H1 (cell line): ENCODE data around the gene LTBP3. TPM values are rescaled to one million over a fixed set of nuclear protein-coding genes. Genes with fewer than 3 reads are reported as not detected.

Source experiments
- CTCF ChIA-PET: fragments of 300-600 bp; sonication (Branson Sonifier 250); formaldehyde crosslinking; loops from one replicate; lab custom pipeline; 2021; ENCODE audit not compliant: partially characterized antibody; lab: Charles Lee
- POLR2A ChIA-PET: fragments of 300-600 bp; sonication (Branson Sonifier 250); formaldehyde crosslinking; loops from one replicate; lab custom pipeline; 2021; ENCODE audit warnings: inconsistent platforms; ENCODE audit not compliant: partially characterized antibody; lab: Charles Lee
- DNase-seq, 2 experiments: peaks; one replicate each; pipeline versions ENCODE4 v3.0.0 to v3.0.0-alpha.2; 2010 to 2022; ENCODE audit warnings: low spot score in 2 of 2, low read depth in 1 of 2, mixed read lengths in 1 of 2
- FAIRE-seq: peaks from 2 replicates; lab custom pipeline; 2011; peaks lifted over from hg19 to GRCh38; lab: Jason Lieb, UNC
- H2AFZ ChIP-seq: 2 replicates; pipeline ENCODE4 v1.8.1; 2012; ENCODE audit warnings: low read length, inconsistent platforms
- H2AK5ac ChIP-seq: 2 replicates; pipeline ENCODE4 v1.6.1; 2013; ENCODE audit warnings: low read depth, low read length
- H2BK120ac ChIP-seq: replicated peaks from 2 replicates; pipeline ENCODE3; 2013; ENCODE audit warnings: low read depth, low read length, inconsistent platforms
- H2BK12ac ChIP-seq: 2 replicates; pipeline ENCODE4 v1.6.1; 2013; ENCODE audit warnings: low read depth, low read length
- H2BK15ac ChIP-seq: 2 replicates; pipeline ENCODE4 v1.6.1; 2013; ENCODE audit warnings: low read length
- H2BK20ac ChIP-seq: 2 replicates; pipeline ENCODE4 v1.6.1; 2013; ENCODE audit warnings: low read length
- H2BK5ac ChIP-seq: 2 replicates; pipeline ENCODE4 v1.6.1; 2013; ENCODE audit warnings: low read depth, low read length
- H3K14ac ChIP-seq: 2 replicates; pipeline ENCODE4 v1.6.1; 2013; ENCODE audit warnings: inconsistent platforms; ENCODE audit not compliant: insufficient read length
- H3K18ac ChIP-seq: 2 replicates; pipeline ENCODE4 v1.6.1; 2013; ENCODE audit warnings: low read length; ENCODE audit errors: extremely low read depth
- H3K23ac ChIP-seq: 2 replicates; pipeline ENCODE4 v1.6.1; 2013; ENCODE audit warnings: inconsistent platforms; ENCODE audit not compliant: insufficient read length
- H3K23me2 ChIP-seq: 2 replicates; pipeline ENCODE4 v1.6.1; 2013; ENCODE audit warnings: low read depth, low read length
- H3K27ac ChIP-seq: 2 replicates; pipeline ENCODE4 v1.6.1; 2011; ENCODE audit warnings: low read depth, low read length, inconsistent platforms
- H3K27me3 ChIP-seq, 4 experiments: replicated peaks in 1 of 4; 1 replicate in 1 of 4; 2 replicates in 3 of 4; pipeline versions ENCODE4 v1.6.1 to v1.8.1; 2011 to 2013; ENCODE audit warnings: low read length in 3 of 4, mild to moderate bottlenecking in 3 of 4, inconsistent platforms in 2 of 4, mixed read lengths in 2 of 4, moderate library complexity in 1 of 4; ENCODE audit not compliant: control insufficient read depth in 3 of 4, insufficient read depth in 3 of 4; ENCODE audit errors: extremely low read depth in 1 of 4
- H3K36me3 ChIP-seq, 4 experiments: 2 replicates each; pipeline versions ENCODE4 v1.6.1 to v1.8.1; 2011 to 2013; ENCODE audit warnings: mild to moderate bottlenecking in 4 of 4, low read length in 3 of 4, moderate library complexity in 2 of 4, control low read depth in 1 of 4, inconsistent platforms in 1 of 4; ENCODE audit not compliant: insufficient read depth in 4 of 4, control insufficient read depth in 2 of 4
- H3K4ac ChIP-seq: replicated peaks from 2 replicates; pipeline ENCODE3; 2013; ENCODE audit warnings: low read length, low read depth, mixed read lengths, inconsistent platforms; ENCODE audit not compliant: insufficient read length
- H3K4me1 ChIP-seq, 4 experiments: replicated peaks in 1 of 4; 1 replicate in 1 of 4; 2 replicates in 3 of 4; pipeline versions ENCODE4 v1.6.1 to v1.8.1; 2011 to 2013; ENCODE audit warnings: low read length in 3 of 4, inconsistent platforms in 2 of 4, mixed read lengths in 1 of 4; ENCODE audit not compliant: insufficient read depth in 4 of 4, control insufficient read depth in 3 of 4
- H3K4me2 ChIP-seq, 2 experiments: 2 replicates each; pipeline versions ENCODE4 v1.6.1 to v1.8.1; 2011 to 2013; ENCODE audit warnings: low read depth in 2 of 2, low read length in 2 of 2, control low read depth in 1 of 2, inconsistent platforms in 1 of 2, mild to moderate bottlenecking in 1 of 2; ENCODE audit not compliant: insufficient read depth in 1 of 2
- H3K4me3 ChIP-seq, 4 experiments: fragments of 200-600, 300-600 bp in 1 of 4; sonication (generic), shearing (Covaris generic), sonication (Bioruptor Twin) in 1 of 4; 2 replicates each; pipeline versions ENCODE4 v1.5.1 to v1.8.1; 2011 to 2016; ENCODE audit warnings: low read length in 4 of 4, low read depth in 3 of 4, control low read depth in 2 of 4, inconsistent platforms in 2 of 4, mild to moderate bottlenecking in 2 of 4, mixed read lengths in 1 of 4, moderate library complexity in 1 of 4; ENCODE audit not compliant: insufficient read depth in 2 of 4; ENCODE audit errors: extremely low read depth in 1 of 4
- H3K56ac ChIP-seq: replicated peaks from 2 replicates; pipeline ENCODE3; 2013; ENCODE audit warnings: low read depth, mild to moderate bottlenecking, mixed read lengths, low read length, inconsistent platforms; ENCODE audit not compliant: insufficient read length
- H3K79me1 ChIP-seq: 2 replicates; pipeline ENCODE4 v1.6.1; 2013; ENCODE audit warnings: low read depth, low read length, control low read depth
- H3K79me2 ChIP-seq, 2 experiments: 2 replicates each; pipeline versions ENCODE4 v1.6.1 to v1.8.1; 2012 to 2013; ENCODE audit warnings: low read length in 2 of 2, mild to moderate bottlenecking in 2 of 2, inconsistent platforms in 1 of 2; ENCODE audit not compliant: insufficient read depth in 2 of 2, control insufficient read depth in 1 of 2
- H3K9ac ChIP-seq, 4 experiments: replicated peaks in 1 of 4; 1 replicate in 1 of 4; 2 replicates in 3 of 4; pipeline versions ENCODE4 v1.6.1 to v1.8.1; 2011 to 2013; ENCODE audit warnings: low read depth in 3 of 4, low read length in 3 of 4, control low read depth in 2 of 4, mild to moderate bottlenecking in 2 of 4, moderate library complexity in 2 of 4, inconsistent platforms in 1 of 4; ENCODE audit errors: extremely low read depth in 1 of 4
- H3K9me3 ChIP-seq, 2 experiments: 2 replicates each; pipeline versions ENCODE4 v1.6.1 to v1.8.1; 2012 to 2013; ENCODE audit warnings: mild to moderate bottlenecking in 2 of 2, moderate library complexity in 2 of 2, control low read depth in 1 of 2, inconsistent platforms in 1 of 2, low read depth in 1 of 2, low read length in 1 of 2, mixed read lengths in 1 of 2; ENCODE audit not compliant: insufficient read depth in 2 of 2
- H4K20me1 ChIP-seq, 2 experiments: replicated peaks in 1 of 2; 2 replicates each; pipeline versions ENCODE3 to v1.8.1; 2011 to 2013; ENCODE audit warnings: inconsistent platforms in 2 of 2, low read length in 2 of 2, mild to moderate bottlenecking in 1 of 2; ENCODE audit not compliant: insufficient read depth in 2 of 2, control insufficient read depth in 1 of 2
- H4K5ac ChIP-seq: 2 replicates; pipeline ENCODE4 v1.6.1; 2013; ENCODE audit warnings: low read length, low read depth, mixed read lengths, inconsistent platforms; ENCODE audit not compliant: insufficient read length
- H4K8ac ChIP-seq: 2 replicates; pipeline ENCODE4 v1.8.0; 2013; ENCODE audit warnings: mild to moderate bottlenecking, moderate library complexity, low read length, inconsistent platforms; ENCODE audit not compliant: insufficient read depth; ENCODE audit errors: extremely low read depth
- H4K91ac ChIP-seq: replicated peaks from 2 replicates; pipeline ENCODE3; 2013; ENCODE audit warnings: low read length, mixed read lengths, inconsistent platforms; ENCODE audit not compliant: insufficient read length
- CHD1 ChIP-seq: IDR thresholded peaks from 2 replicates; pipeline ENCODE4 v1.6.1; 2012; ENCODE audit warnings: low read depth, low read length, improper control_type of control experiment
- HDAC2 ChIP-seq, 2 experiments: fragments of 300-600 bp in 1 of 2; sonication (generic) in 1 of 2; IDR thresholded peaks; 2 replicates each; pipeline ENCODE4 v1.6.1; 2011 to 2012; ENCODE audit warnings: low read depth in 2 of 2, low read length in 2 of 2, mild to moderate bottlenecking in 2 of 2, moderate library complexity in 2 of 2, borderline replicate concordance in 1 of 2, inconsistent platforms in 1 of 2
- NRF1 ChIP-seq: IDR thresholded peaks from 2 replicates; pipeline ENCODE4 v1.6.1; 2011; ENCODE audit warnings: mild to moderate bottlenecking, low read depth, low read length, improper control_type of control experiment
- RXRA ChIP-seq: IDR thresholded peaks from 2 replicates; pipeline ENCODE4 v1.6.1; 2011; ENCODE audit warnings: low read depth, mild to moderate bottlenecking, low read length, moderate library complexity; ENCODE audit not compliant: insufficient read depth
- SAP30 ChIP-seq: fragments of 300-600 bp; sonication (generic); IDR thresholded peaks from 2 replicates; pipeline ENCODE4 v1.7.1; 2012; ENCODE audit warnings: low read length, moderate library complexity, mild to moderate bottlenecking, inconsistent platforms; ENCODE audit not compliant: insufficient read depth, insufficient replicate concordance
- SIN3A ChIP-seq, 2 experiments: IDR thresholded peaks in 1 of 2; conservative IDR thresholded peaks in 1 of 2; 2 replicates each; pipeline ENCODE4 v1.6.1; 2011 to 2012; ENCODE audit warnings: low read length in 2 of 2, improper control_type of control experiment in 1 of 2, low read depth in 1 of 2, mild to moderate bottlenecking in 1 of 2
- SUZ12 ChIP-seq: fragments of 200-600 bp; sonication (generic); IDR thresholded peaks from 2 replicates; pipeline ENCODE4 v1.6.1; 2012; ENCODE audit warnings: mild to moderate bottlenecking, inconsistent platforms, low read length, moderate library complexity, mixed read lengths
- USF2 ChIP-seq: IDR thresholded peaks from 2 replicates; pipeline ENCODE4 v1.6.1; 2011; ENCODE audit warnings: low read length, improper control_type of control experiment
- WGBS, 2 experiments: shearing (Covaris generic) in 1 of 2; methylation state at CpG; one replicate each; pipeline versions ENCODE4 v1.1.6 to v1.1.7; 2013 to 2015; ENCODE audit warnings: low lambda C conversion rate in 2 of 2, mixed read lengths in 2 of 2, inconsistent platforms in 1 of 2, low coverage in 1 of 2, missing lambda C conversion rate in 1 of 2; ENCODE audit not compliant: insufficient replicate concordance in 2 of 2, insufficient coverage in 1 of 2, insufficient read length in 1 of 2; ENCODE audit errors: extremely low coverage in 1 of 2, missing lambda C conversion rate in 1 of 2; 5-methylcytosine and 5-hydroxymethylcytosine counted together
- polyA plus RNA-seq, 7 experiments: library from polyadenylated mRNA; depleted of rRNA in 3 of 7; stranded (reverse) in 5 of 7; unstranded in 2 of 7; fragments of >200 nt in 5 of 7; fragments of 200-250 nt in 2 of 7; gene quantifications; 1 replicate in 5 of 7; 2 replicates in 1 of 7; 4 replicates in 1 of 7; pipeline versions ENCODE4 v1.2.1 to v1.2.3, GENCODE V29; 2011 to 2013; ENCODE audit warnings: missing spikeins in 2 of 7, mixed read lengths in 2 of 7
- total RNA-seq: library from RNA; stranded (reverse); fragmentation: NEBNext Ultra II Directional; extraction: Animal tissue kit (Norgen Biotek cat#: 25700); gene quantifications from 2 replicates; pipeline ENCODE4 v1.2.1, GENCODE V29; 2021

LTBP3 gene
- total and polyA plus RNA-seq, 2 of the 8 experiments (the other 6 are each of a cell fraction or from before 2014, with no cell fraction given), result 12.8 to 17.8 TPM

DNA sequence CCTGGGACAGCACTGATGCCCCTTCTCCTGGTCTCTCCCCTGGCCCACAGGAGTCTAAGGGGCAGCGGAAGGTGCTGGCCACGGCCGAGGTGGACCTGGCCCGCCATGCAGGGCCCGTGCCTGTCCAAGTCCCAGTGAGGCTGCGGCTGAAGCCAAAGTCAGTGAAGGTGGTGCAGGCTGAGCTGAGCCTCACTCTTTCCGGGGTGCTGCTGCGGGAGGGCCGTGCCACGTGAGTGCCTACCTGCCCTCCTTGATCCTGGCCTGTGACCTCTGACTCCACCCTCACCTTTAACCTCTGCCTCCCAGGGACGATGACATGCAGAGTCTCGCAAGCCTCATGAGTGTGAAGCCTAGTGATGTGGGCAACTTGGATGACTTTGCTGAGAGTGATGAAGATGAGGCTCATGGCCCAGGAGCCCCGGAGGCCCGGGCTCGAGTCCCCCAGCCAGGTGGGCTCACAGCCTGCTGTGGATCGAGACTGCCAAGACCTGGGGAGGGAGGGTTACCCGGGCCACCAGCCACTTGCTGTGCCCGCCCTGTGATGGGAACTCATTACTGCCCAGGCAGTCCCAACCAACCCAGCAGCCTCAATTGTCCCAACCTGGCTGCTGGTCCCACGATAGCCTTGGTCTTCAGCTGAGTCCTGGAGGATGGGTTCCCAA is 22.0 kb upstream of the LTBP3 start:
- Histone ChIP-seq H2BK5ac (no peak overlapping the region), H4K91ac (no peak overlapping the region), H4K20me1 (peaks cover 0 to 5% of the 10 kb centered on the region in 2 experiments), H4K8ac (no peak overlapping the region), H3K4me1 (peaks cover 4 to 19% (median 8%) of the 10 kb centered on the region in 4 experiments; a peak in 6 of 7 replicates), H3K23me2 (peaks cover 9% of the 10 kb centered on the region; the same call in 1 of the 2 replicates), H3K79me2 (no peaks in the 10 kb centered on the region), H3K18ac (no peak overlapping the region), H3K27me3 (peaks cover 22 to 61% (median 48%) of the 10 kb centered on the region in 4 experiments), H3K36me3 (no peaks in the 10 kb centered on the region), H3K23ac (no peak overlapping the region), H3K79me1 (no peaks in the 10 kb centered on the region), H3K4ac (no peak overlapping the region), H3K27ac (no peak overlapping the region), H3K14ac (no peak overlapping the region), H2BK120ac (no peak overlapping the region), H2BK15ac (0 out of 2 replicates have a peak overlapping the region, but pooled peaks have one; percentile 72), H3K9ac (no peak overlapping the region), H2AFZ (no peak overlapping the region), H2BK20ac (no peak overlapping the region), H3K4me3 (no peak overlapping the region), H3K9me3 (no peaks in the 10 kb centered on the region), H3K56ac (no peak overlapping the region), H3K4me2 (no peak overlapping the region), H2AK5ac (no peak overlapping the region), H4K5ac (no peak overlapping the region), H2BK12ac (no peak overlapping the region)
- POLR2A ChIA-PET, result interaction anchor here (0.8 to 1.4 kb wide), 4 partner anchors 8 to 280 kb away, joined by 3 read pairs; partner anchors contain the start of genes FAM89B, KCNK7 and MUS81
- TF ChIP-seq SAP30 (no peak), CHD1 (no peak), RXRA (no peak), USF2 (no peak), SUZ12 (no peak), NRF1 (no peak), HDAC2 (IDR thresholded peaks at IDR 0.05; ENCODE audit: borderline replicate concordance in 1 of 2, low read depth in 2 of 2, low read length in 2 of 2) (no peak), SIN3A (conservative IDR thresholded peaks at IDR 0.05 in 1 of 2, IDR thresholded peaks at IDR 0.05 in 1 of 2; ENCODE audit: low read depth in 1 of 2, low read length in 2 of 2) (no peak)
- CTCF ChIA-PET, result interaction anchor here (1.5 to 14.5 kb wide), 5 partner anchors 8 to 39 kb away, joined by 5 to 162 read pairs (median 23); partner anchors contain the start of genes FAM89B and ZNRD2
- FAIRE-seq (no peak), DNase-seq (no peak)
- WGBS, 2 experiments, result 95% methylated on average over 19 of the region's 19 CpGs; no CpG with 5 or more reads in 1 of the 2 experiments
